ENCODE measurements around the gene SULF2. TPM values are rescaled to one million over a fixed set of nuclear protein-coding genes. Genes with fewer than 3 reads are reported as not detected.

Gene SULF2
- total and polyA plus RNA-seq, 2 of the 13 experiments (the other 11 are each of a cell fraction or from before 2014, with no cell fraction given): 7.2 to 50.9 TPM

DNA sequence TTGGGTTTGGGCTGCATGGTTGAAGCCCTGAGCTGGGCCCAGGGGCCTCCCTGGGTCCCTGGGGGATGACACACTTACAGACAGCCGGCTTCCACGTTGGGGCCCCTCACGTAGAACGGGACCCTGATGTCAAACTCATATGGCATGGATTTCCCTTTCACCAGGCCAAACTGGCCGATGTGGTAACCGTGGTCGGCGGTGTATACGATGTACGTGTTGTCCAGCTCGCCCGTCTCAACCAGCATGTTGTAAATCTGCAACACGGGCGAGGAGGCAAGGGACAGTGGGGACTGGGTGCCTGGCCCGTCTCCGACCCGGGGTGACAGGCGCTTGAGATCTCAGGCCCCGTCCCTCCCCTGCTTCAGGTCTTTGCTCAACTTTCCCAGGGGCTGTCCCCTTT is 102.4 kb downstream of the SULF2 start (continued):
- TF ChIP-seq THRA (CRISPR knock-in tag; IDR thresholded peaks at IDR 0.05; ENCODE audit: borderline replicate concordance): no peak
- TF ChIP-seq, protein P1, sequence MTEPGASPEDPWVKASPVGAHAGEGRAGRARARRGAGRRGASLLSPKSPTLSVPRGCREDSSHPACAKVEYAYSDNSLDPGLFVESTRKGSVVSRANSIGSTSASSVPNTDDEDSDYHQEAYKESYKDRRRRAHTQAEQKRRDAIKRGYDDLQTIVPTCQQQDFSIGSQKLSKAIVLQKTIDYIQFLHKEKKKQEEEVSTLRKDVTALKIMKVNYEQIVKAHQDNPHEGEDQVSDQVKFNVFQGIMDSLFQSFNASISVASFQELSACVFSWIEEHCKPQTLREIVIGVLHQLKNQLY (CRISPR knock-in tag; IDR thresholded peaks at IDR 0.05): no peak
- TF ChIP-seq NFE2L2 (IDR thresholded peaks at IDR 0.05; ENCODE audit: low read length): no peak
- no peak for TF ChIP-seq FOXK2 (IDR thresholded peaks at IDR 0.05)
- TF ChIP-seq FOXA3 (CRISPR knock-in tag; IDR thresholded peaks at IDR 0.05): no peak
- TF ChIP-seq, protein P2, sequence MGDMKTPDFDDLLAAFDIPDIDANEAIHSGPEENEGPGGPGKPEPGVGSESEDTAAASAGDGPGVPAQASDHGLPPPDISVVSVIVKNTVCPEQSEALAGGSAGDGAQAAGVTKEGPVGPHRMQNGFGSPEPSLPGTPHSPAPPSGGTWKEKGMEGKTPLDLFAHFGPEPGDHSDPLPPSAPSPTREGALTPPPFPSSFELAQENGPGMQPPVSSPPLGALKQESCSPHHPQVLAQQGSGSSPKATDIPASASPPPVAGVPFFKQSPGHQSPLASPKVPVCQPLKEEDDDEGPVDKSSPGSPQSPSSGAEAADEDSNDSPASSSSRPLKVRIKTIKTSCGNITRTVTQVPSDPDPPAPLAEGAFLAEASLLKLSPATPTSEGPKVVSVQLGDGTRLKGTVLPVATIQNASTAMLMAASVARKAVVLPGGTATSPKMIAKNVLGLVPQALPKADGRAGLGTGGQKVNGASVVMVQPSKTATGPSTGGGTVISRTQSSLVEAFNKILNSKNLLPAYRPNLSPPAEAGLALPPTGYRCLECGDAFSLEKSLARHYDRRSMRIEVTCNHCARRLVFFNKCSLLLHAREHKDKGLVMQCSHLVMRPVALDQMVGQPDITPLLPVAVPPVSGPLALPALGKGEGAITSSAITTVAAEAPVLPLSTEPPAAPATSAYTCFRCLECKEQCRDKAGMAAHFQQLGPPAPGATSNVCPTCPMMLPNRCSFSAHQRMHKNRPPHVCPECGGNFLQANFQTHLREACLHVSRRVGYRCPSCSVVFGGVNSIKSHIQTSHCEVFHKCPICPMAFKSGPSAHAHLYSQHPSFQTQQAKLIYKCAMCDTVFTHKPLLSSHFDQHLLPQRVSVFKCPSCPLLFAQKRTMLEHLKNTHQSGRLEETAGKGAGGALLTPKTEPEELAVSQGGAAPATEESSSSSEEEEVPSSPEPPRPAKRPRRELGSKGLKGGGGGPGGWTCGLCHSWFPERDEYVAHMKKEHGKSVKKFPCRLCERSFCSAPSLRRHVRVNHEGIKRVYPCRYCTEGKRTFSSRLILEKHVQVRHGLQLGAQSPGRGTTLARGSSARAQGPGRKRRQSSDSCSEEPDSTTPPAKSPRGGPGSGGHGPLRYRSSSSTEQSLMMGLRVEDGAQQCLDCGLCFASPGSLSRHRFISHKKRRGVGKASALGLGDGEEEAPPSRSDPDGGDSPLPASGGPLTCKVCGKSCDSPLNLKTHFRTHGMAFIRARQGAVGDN (CRISPR knock-in tag; IDR thresholded peaks at IDR 0.05): no peak
- TF ChIP-seq ZNF329 (CRISPR knock-in tag; IDR thresholded peaks at IDR 0.05; ENCODE audit: low read depth): no peak
- no peak for TF ChIP-seq PRPF4 (IDR thresholded peaks at IDR 0.05; ENCODE audit: low read depth, low read length, poor library complexity, severe bottlenecking)

Measured in HepG2 (cell line).